Testis (tissue), 2 donors: ENCODE data around the gene NPAT.

Experiments used
- POLR2A ChIP-seq: fragments of 450-650 bp; IDR thresholded peaks from one replicate; pipeline ENCODE4 v1.6.1; 2017; ENCODE audit warnings: antibody characterized with exemption, mild to moderate bottlenecking, moderate library complexity
- TF ChIP-seq, protein P1 (sequence below), 3 experiments: fragments of 450-650 bp in 2 of 3; fragments of 200-600 bp in 1 of 3; sonication (generic) in 1 of 3; IDR thresholded peaks; one replicate each; pipeline ENCODE4 v1.5.1; 2016 to 2019; ENCODE audit warnings: antibody characterized with exemption in 3 of 3, mild to moderate bottlenecking in 2 of 3, moderate library complexity in 1 of 3

DNA sequence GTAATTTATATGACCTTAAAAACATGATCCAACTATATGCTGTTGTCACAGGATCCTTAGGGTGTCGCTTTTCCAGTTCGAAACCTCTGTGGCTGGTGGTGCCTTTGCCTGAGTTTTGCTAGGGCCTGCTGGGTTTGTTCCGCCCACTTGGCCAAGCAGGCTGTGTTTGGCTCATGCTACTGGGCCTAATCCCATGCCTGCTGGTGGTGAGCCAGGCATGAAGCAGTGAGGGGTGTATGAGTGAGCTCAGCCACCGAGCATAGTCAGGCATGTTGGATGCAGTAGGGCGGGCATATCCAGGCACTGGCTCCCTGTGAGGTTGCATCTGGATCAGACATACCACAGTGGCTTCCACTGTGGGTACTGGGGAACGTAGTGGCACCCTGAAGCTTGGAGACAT lies 16.3 kb downstream of the NPAT start:
- TF ChIP-seq, protein P1, sequence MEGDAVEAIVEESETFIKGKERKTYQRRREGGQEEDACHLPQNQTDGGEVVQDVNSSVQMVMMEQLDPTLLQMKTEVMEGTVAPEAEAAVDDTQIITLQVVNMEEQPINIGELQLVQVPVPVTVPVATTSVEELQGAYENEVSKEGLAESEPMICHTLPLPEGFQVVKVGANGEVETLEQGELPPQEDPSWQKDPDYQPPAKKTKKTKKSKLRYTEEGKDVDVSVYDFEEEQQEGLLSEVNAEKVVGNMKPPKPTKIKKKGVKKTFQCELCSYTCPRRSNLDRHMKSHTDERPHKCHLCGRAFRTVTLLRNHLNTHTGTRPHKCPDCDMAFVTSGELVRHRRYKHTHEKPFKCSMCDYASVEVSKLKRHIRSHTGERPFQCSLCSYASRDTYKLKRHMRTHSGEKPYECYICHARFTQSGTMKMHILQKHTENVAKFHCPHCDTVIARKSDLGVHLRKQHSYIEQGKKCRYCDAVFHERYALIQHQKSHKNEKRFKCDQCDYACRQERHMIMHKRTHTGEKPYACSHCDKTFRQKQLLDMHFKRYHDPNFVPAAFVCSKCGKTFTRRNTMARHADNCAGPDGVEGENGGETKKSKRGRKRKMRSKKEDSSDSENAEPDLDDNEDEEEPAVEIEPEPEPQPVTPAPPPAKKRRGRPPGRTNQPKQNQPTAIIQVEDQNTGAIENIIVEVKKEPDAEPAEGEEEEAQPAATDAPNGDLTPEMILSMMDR (IDR thresholded peaks at IDR 0.05) = no peak
- no peak for TF ChIP-seq POLR2A
